ENCODE data around the gene KLF3. TPM values are rescaled to one million over a fixed set of nuclear protein-coding genes. Genes with fewer than 3 reads are reported as not detected.

KLF3 gene
- total RNA-seq, 1 experiment from 2014 or later = 16.8 TPM

DNA sequence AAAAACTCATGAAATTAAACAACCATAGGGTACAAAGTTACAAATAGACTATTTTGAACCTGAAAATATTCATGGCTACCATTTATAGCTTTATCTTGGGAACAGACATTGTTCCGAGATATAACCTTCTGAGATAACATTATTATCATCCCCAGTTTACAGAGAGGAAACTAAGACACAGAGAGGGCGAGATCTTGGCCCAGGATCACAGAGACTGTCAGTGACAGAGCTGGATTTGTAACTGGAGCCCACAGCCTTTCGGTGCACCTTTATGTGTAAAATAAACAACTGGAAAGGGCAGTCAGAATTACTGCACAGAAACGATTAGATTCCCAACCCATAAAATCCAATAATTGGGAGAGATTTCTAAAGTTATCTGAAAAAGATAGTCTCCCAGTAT is 28.4 kb downstream of the KLF3 start (continued):
- TF ChIP-seq AR (CRISPR knock-in tag; IDR thresholded peaks at IDR 0.05) (no peak), USF2 (CRISPR knock-in tag; IDR thresholded peaks at IDR 0.05) (no peak), ATF1 (CRISPR knock-in tag; IDR thresholded peaks at IDR 0.05) (no peak), SMAD4 (CRISPR knock-in tag; IDR thresholded peaks at IDR 0.05) (no peak)

GRCh38 chr4:38693569-38693968 is 29.6 kb downstream of the KLF3 start:
- Mint-ChIP-seq H3K27ac (no peak overlapping the region; the same call in 1 of the 2 replicates), H3K27me3 (ENCODE audit: low read depth) (no peaks in the 10 kb centered on the region), H3K36me3 (peaks cover 61% of the 10 kb centered on the region), H3K9me3 (peaks cover 4% of the 10 kb centered on the region; the same call in 1 of the 2 replicates), H3K4me1 (peaks cover 24% of the 10 kb centered on the region), H3K4me3 (no peak overlapping the region)
- no peak for ATAC-seq
- CTCF ChIA-PET = no interaction called here
- TF ChIP-seq ATF3 (CRISPR knock-in tag; conservative IDR thresholded peaks at IDR 0.05) (no peak), EMX1 (CRISPR knock-in tag; IDR thresholded peaks at IDR 0.05) (no peak), ZNF317 (CRISPR knock-in tag; IDR thresholded peaks at IDR 0.05; ENCODE audit: borderline replicate concordance, low read depth) (no peak), ATF1 (CRISPR knock-in tag; IDR thresholded peaks at IDR 0.05) (no peak), GABPB1 (CRISPR knock-in tag; IDR thresholded peaks at IDR 0.05) (no peak), NFYB (CRISPR knock-in tag; conservative IDR thresholded peaks at IDR 0.05; ENCODE audit: low read depth) (no peak), TCF7 (CRISPR knock-in tag; IDR thresholded peaks at IDR 0.05; ENCODE audit: low read depth) (no peak), TEAD1 (CRISPR knock-in tag; IDR thresholded peaks at IDR 0.05) (no peak), ZNF416 (CRISPR knock-in tag; IDR thresholded peaks at IDR 0.05) (no peak), JUN (CRISPR knock-in tag; IDR thresholded peaks at IDR 0.05) (no peak), FOXP1 (CRISPR knock-in tag; IDR thresholded peaks at IDR 0.05; ENCODE audit: borderline replicate concordance) (no peak), NFE2L1 (CRISPR knock-in tag; IDR thresholded peaks at IDR 0.05) (no peak), ETV6 (CRISPR knock-in tag; IDR thresholded peaks at IDR 0.05) (no peak), OVOL2 (CRISPR knock-in tag; IDR thresholded peaks at IDR 0.05; ENCODE audit: borderline replicate concordance) (no peak)
- TF ChIP-seq, protein P1, sequence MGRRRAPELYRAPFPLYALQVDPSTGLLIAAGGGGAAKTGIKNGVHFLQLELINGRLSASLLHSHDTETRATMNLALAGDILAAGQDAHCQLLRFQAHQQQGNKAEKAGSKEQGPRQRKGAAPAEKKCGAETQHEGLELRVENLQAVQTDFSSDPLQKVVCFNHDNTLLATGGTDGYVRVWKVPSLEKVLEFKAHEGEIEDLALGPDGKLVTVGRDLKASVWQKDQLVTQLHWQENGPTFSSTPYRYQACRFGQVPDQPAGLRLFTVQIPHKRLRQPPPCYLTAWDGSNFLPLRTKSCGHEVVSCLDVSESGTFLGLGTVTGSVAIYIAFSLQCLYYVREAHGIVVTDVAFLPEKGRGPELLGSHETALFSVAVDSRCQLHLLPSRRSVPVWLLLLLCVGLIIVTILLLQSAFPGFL (CRISPR knock-in tag; IDR thresholded peaks at IDR 0.05; ENCODE audit: borderline replicate concordance) = no peak
- DNase-seq (ENCODE audit: low spot score) = no peak
- POLR2A ChIA-PET = no interaction called here

DNA sequence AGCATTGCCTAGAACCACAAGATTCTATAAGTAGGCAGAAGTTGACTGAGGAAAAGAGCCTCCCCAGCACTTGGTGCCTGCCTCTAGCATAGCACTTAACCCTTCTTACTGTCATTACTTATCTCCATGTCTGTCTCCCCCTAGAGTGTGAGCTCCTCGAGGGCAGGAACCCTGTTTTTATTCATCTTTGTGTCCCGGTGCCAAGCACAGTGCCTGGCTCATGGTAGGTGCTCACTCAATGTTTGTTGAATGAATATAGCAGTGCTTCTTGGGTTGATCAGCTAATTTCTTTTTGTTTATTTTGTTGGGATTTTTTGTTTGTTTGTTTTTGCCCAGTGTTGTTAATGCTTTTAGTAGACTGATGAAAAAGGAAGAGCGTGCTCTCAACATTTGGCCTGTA is 30.3 kb downstream of the KLF3 start:
- POLR2A ChIA-PET = no interaction called here
- Mint-ChIP-seq H3K27ac (no peak overlapping the region), H3K9me3 (peaks cover 4% of the 10 kb centered on the region; the same call in 1 of the 2 replicates), H3K4me3 (no peak overlapping the region), H3K4me1 (peaks cover 28% of the 10 kb centered on the region), H3K36me3 (peaks cover 53% of the 10 kb centered on the region), H3K27me3 (ENCODE audit: low read depth) (no peaks in the 10 kb centered on the region)
- TF ChIP-seq GABPB1 (CRISPR knock-in tag; IDR thresholded peaks at IDR 0.05) (no peak), FOXJ3 (CRISPR knock-in tag; IDR thresholded peaks at IDR 0.05; ENCODE audit: borderline replicate concordance) (no peak), ZNF423 (CRISPR knock-in tag; IDR thresholded peaks at IDR 0.05) (no peak)
- TF ChIP-seq, protein P2, sequence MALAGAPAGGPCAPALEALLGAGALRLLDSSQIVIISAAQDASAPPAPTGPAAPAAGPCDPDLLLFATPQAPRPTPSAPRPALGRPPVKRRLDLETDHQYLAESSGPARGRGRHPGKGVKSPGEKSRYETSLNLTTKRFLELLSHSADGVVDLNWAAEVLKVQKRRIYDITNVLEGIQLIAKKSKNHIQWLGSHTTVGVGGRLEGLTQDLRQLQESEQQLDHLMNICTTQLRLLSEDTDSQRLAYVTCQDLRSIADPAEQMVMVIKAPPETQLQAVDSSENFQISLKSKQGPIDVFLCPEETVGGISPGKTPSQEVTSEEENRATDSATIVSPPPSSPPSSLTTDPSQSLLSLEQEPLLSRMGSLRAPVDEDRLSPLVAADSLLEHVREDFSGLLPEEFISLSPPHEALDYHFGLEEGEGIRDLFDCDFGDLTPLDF (CRISPR knock-in tag; IDR thresholded peaks at IDR 0.05) = no peak
- CTCF ChIA-PET = no interaction called here
- no peak for ATAC-seq
- no peak for DNase-seq (ENCODE audit: low spot score)

All from WTC11 (cell line).